ENCODE data around the gene GPHA2.

Gene GPHA2

GRCh38 chr11:64909653-64910343 is 25.9 kb downstream of the GPHA2 start:
- no peak for DNase-seq

GRCh38 chr11:64908766-64909165 is 26.9 kb downstream of the GPHA2 start:
- no peak for DNase-seq

GRCh38 chr11:64906314-64906635 is 29.4 kb downstream of the GPHA2 start:
- DNase-seq = no peak

- DNase-seq = no peak
Observed at GRCh38 chr11:64905516-64906313, 30.0 kb downstream of the GPHA2 start.

GRCh38 chr11:64903291-64903833 is 32.3 kb downstream of the GPHA2 start:
- DNase-seq = no peak

GRCh38 chr11:64902102-64902900 is 33.4 kb downstream of the GPHA2 start:
- DNase-seq = no peak

- DNase-seq = no peak
Observed at GRCh38 chr11:64900774-64901173, 34.9 kb downstream of the GPHA2 start.

GRCh38 chr11:64900263-64900678 is 35.4 kb downstream of the GPHA2 start:
- DNase-seq = no peak

GRCh38 chr11:64898541-64898940 is 37.2 kb downstream of the GPHA2 start:
- DNase-seq = no peak

GRCh38 chr11:64898076-64898445 is 37.6 kb downstream of the GPHA2 start:
- no peak for DNase-seq

GRCh38 chr11:64897381-64898075 is 38.2 kb downstream of the GPHA2 start:
- no peak for DNase-seq

GRCh38 chr11:64896448-64897022 is 39.2 kb downstream of the GPHA2 start:
- no peak for DNase-seq

- no peak for DNase-seq
Observed at GRCh38 chr11:64894812-64895452, 40.8 kb downstream of the GPHA2 start.

- DNase-seq = peak; percentile 63
Observed at GRCh38 chr11:64894070-64894811, 41.5 kb downstream of the GPHA2 start.

GRCh38 chr11:64893194-64894069 is 42.3 kb downstream of the GPHA2 start:
- DNase-seq = no peak

- no peak for DNase-seq
Observed at GRCh38 chr11:64892838-64893193, 42.9 kb downstream of the GPHA2 start.

- no peak for DNase-seq
Observed at GRCh38 chr11:64892411-64892831, 43.3 kb downstream of the GPHA2 start.

- no peak for DNase-seq
Observed at GRCh38 chr11:64891880-64892279, 43.8 kb downstream of the GPHA2 start.

- no peak for DNase-seq
Observed at GRCh38 chr11:64891215-64891848, 44.4 kb downstream of the GPHA2 start.

GRCh38 chr11:64890522-64890939 is 45.2 kb downstream of the GPHA2 start:
- DNase-seq = no peak
